Lower lobe of right lung (tissue), 2 donors: Measurements from ENCODE around the gene CCL23. TPM values are rescaled to one million over a fixed set of nuclear protein-coding genes. Genes with fewer than 3 reads are reported as not detected.

Source experiments
- ATAC-seq, 2 donors: fragments of 200-7000 bp; cut with Tn5 transposase; one replicate each; pipeline ENCODE4 v1.9.1; 2020 to 2022; ENCODE audit warnings: mild to moderate bottlenecking in 2 of 2, moderate library complexity in 2 of 2
- DNase-seq: peaks from one replicate; pipeline ENCODE4 v3.0.0-alpha.2; 2020
- H3K27ac ChIP-seq: fragments of 200-600 bp; one replicate; pipeline ENCODE4 v1.8.0; 2022
- H3K27me3 ChIP-seq: fragments of 200-600 bp; one replicate; pipeline ENCODE4 v1.8.0; 2022; ENCODE audit warnings: low read depth
- H3K36me3 ChIP-seq: fragments of 200-600 bp; one replicate; pipeline ENCODE4 v1.8.0; 2022; ENCODE audit warnings: mild to moderate bottlenecking
- H3K4me1 ChIP-seq: fragments of 200-600 bp; one replicate; pipeline ENCODE4 v1.8.0; 2022
- H3K4me3 ChIP-seq: fragments of 200-600 bp; one replicate; pipeline ENCODE4 v1.8.0; 2022; ENCODE audit warnings: mild to moderate bottlenecking
- H3K9me3 ChIP-seq: fragments of 200-600 bp; one replicate; pipeline ENCODE4 v1.8.0; 2022
- CTCF ChIP-seq: fragments of 200-600 bp; IDR thresholded peaks from one replicate; pipeline ENCODE4 v1.8.0; 2022; ENCODE audit warnings: antibody characterized with exemption, mild to moderate bottlenecking
- intact Hi-C: fragments of 100-400 bp; cut with DNase I; formaldehyde crosslinking; loops from one replicate; pipeline ENCODE4 v1.11.0; 2022
- total RNA-seq: library from RNA; stranded (reverse); fragmentation: NEBNext Ultra II Directional; extraction: Animal tissue kit (Norgen Biotek cat#: 25700); gene quantifications from one replicate; pipeline ENCODE4 v1.2.1, GENCODE V29; 2021
- donor health status: DM: no; HTN: yes; CAD: no; lungs with severe emphysema.

Gene CCL23
- total RNA-seq, 1 donor from 2014 or later = 5.1 TPM

- no peak for ATAC-seq
- H3K27me3 ChIP-seq = no peaks in the 10 kb centered on the region
- no peak for TF ChIP-seq CTCF
- intact Hi-C loops = no loop called here
- H3K27ac ChIP-seq = no peak overlapping the region
- H3K9me3 ChIP-seq = no peaks in the 10 kb centered on the region
- peaks cover 8% of the 10 kb centered on the region for H3K4me1 ChIP-seq
- DNase-seq = no peak
- H3K4me3 ChIP-seq = peak overlapping the region; percentile 27
- H3K36me3 ChIP-seq = no peaks in the 10 kb centered on the region
Observed at GRCh38 chr17:35984140-35984539, 33.6 kb downstream of the CCL23 start.

- H3K4me3 ChIP-seq = no peak overlapping the region
- intact Hi-C loops = no loop called here
- no peak for TF ChIP-seq CTCF
- H3K9me3 ChIP-seq = no peaks in the 10 kb centered on the region
- ATAC-seq (no peak), DNase-seq (no peak)
- no peak overlapping the region for H3K27ac ChIP-seq
- H3K27me3 ChIP-seq = no peaks in the 10 kb centered on the region
- H3K36me3 ChIP-seq = no peaks in the 10 kb centered on the region
- peaks cover 8% of the 10 kb centered on the region for H3K4me1 ChIP-seq
Observed at GRCh38 chr17:35982409-35983191, 35.2 kb downstream of the CCL23 start.

GRCh38 chr17:35981908-35982330 is 35.9 kb downstream of the CCL23 start:
- Histone ChIP-seq H3K4me3 (no peak overlapping the region), H3K27me3 (no peaks in the 10 kb centered on the region), H3K9me3 (no peaks in the 10 kb centered on the region), H3K4me1 (peaks cover under 1% of the 10 kb centered on the region), H3K36me3 (no peaks in the 10 kb centered on the region), H3K27ac (no peak overlapping the region)
- DNase-seq = no peak
- ATAC-seq = no peak
- intact Hi-C loops = no loop called here
- no peak for TF ChIP-seq CTCF

- no peak for TF ChIP-seq CTCF
- no peaks in the 10 kb centered on the region for H3K4me1 ChIP-seq
- H3K4me3 ChIP-seq = no peak within 1 kb of the TSS
- DNase-seq = no peak
- ATAC-seq = no peak
- H3K27ac ChIP-seq = no peak within 1 kb of the TSS
- intact Hi-C loops = no loop called here
- no peaks in the 10 kb centered on the region for H3K27me3 ChIP-seq
- no peaks in the 10 kb centered on the region for H3K36me3 ChIP-seq
- H3K9me3 ChIP-seq = no peaks in the 10 kb centered on the region
Observed at GRCh38 chr17:35981246-35981645, 36.5 kb downstream of the CCL23 start, which contains the start of gene CCL16. Gene CCL16 (minus strand): TSS chr17:35981497. CDS start chr17:35981420, 77 bp downstream.

GRCh38 chr17:35978346-35978745 is 39.4 kb downstream of the CCL23 start:
- intact Hi-C loops = no loop called here
- H3K27me3 ChIP-seq = no peaks in the 10 kb centered on the region
- TF ChIP-seq CTCF = no peak
- H3K4me3 ChIP-seq = no peak overlapping the region
- H3K36me3 ChIP-seq = no peaks in the 10 kb centered on the region
- ATAC-seq (no peak), DNase-seq (no peak)
- H3K27ac ChIP-seq = no peak overlapping the region
- no peaks in the 10 kb centered on the region for H3K9me3 ChIP-seq
- H3K4me1 ChIP-seq = peaks cover 5% of the 10 kb centered on the region
